ENCODE data around the gene GPATCH11. TPM values are rescaled to one million over a fixed set of nuclear protein-coding genes. Genes with fewer than 3 reads are reported as not detected.

The GPATCH11 gene
- total RNA-seq, 1 donor from 2014 or later: 5.9 TPM

DNA sequence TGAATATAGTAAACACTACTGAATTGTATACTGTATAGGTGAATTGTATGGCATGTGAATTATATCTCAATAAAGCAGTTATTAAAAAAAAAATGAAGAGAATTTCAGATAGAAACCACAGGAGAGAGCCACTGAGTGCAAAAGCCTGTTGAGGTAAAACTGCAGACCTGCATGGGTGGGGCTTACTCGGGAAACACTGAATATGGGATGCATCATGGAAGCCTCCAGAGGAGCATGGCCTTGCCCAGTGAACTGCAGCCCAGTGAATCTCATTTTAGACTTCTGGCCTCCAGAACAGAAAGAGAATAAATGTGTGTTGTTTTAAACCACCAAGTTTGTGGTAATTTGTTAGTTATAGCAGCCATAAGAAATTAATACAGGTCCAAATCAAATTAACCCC lies 15.7 kb downstream of the GPATCH11 start:
- intact Hi-C loops (cut with DNase I): no loop called here
- no peak for DNase-seq (ENCODE audit: missing footprints)
- no peak for ATAC-seq

DNA sequence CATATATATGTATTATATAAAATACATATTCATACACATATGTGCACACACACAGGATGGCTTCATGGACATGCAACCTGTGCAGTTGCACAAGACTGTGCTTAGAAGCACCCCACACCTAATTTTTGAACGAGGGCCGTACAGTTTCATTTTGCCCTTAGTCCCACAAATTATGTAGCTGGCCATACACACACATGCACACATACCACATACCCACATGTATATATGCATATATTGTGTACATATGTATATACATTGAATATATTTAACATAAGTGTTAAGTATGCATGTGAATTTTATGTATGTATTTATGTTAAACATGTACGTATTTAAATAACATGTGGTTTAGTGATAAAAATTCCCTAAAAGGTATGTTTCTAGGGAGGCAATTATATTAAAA lies 18.3 kb downstream of the GPATCH11 start:
- intact Hi-C loops (cut with DNase I): no loop called here
- ATAC-seq: no peak

DNA sequence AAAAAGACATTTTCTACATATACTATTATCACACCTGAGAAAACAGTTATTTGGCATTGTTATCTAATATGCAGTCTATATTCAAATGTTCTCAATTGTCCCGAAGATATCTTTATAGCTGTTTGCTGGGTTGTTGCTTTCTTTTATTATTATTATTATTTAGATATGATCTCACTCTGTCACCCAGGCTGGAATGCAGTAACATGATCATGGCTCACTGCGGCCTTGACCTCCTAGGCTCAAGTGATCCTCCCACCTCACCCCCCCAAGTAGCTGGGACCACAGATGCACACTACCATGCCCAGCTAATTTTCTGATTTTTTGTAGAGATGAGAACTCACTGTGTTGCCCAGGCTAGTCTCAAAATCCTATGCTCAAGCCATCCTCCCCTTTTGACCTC lies 19.9 kb downstream of the GPATCH11 start:
- no peak for DNase-seq (ENCODE audit: missing footprints)
- no peak for ATAC-seq
- intact Hi-C loops (cut with DNase I): no loop called here

More for the DNA sequence above, 18.3 kb downstream of the GPATCH11 start:
- DNase-seq (ENCODE audit: missing footprints): no peak

DNA sequence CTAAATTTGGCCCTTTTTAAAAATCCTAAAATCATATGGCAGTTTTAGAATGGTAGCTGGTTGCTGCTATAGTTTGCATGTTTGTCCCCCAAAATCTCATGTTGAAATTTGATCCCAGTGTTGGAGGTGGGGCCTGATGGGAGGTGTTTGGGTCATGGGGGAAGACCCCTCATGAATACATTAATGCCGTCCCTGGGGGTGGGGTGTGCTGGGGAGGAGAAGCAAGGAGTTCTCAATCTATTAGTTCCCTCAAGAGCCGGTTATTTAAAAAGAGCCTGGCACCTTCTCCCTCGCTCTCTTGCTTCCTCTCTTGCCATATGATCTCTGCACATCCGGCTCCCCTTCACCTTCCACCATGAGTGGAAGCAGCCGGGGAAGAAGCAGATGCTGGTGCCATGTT lies 20.8 kb downstream of the GPATCH11 start:
- intact Hi-C loops (cut with DNase I): no loop called here
- DNase-seq (ENCODE audit: missing footprints): no peak
- ATAC-seq: no peak

DNA sequence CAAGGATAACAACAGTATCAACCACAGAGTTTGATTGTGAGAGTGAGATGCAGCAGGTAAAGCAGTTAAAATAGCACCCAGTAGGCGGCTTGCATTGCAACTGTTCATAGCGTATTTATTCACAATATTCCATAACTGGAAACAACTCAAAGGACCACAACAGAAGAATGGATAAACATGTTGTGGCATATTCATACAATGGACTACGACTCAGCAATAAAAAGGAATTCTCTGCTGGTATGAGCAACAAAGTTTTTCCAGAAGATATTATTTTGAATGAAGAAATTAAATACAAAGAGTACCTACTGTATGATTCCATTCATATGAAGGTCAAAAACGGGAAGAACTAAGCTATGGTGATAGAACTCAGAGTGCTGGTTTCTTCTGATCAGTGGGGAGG lies 25.2 kb downstream of the GPATCH11 start:
- ATAC-seq (no peak), DNase-seq (ENCODE audit: missing footprints) (no peak)
- intact Hi-C loops (cut with DNase I): no loop called here

DNA sequence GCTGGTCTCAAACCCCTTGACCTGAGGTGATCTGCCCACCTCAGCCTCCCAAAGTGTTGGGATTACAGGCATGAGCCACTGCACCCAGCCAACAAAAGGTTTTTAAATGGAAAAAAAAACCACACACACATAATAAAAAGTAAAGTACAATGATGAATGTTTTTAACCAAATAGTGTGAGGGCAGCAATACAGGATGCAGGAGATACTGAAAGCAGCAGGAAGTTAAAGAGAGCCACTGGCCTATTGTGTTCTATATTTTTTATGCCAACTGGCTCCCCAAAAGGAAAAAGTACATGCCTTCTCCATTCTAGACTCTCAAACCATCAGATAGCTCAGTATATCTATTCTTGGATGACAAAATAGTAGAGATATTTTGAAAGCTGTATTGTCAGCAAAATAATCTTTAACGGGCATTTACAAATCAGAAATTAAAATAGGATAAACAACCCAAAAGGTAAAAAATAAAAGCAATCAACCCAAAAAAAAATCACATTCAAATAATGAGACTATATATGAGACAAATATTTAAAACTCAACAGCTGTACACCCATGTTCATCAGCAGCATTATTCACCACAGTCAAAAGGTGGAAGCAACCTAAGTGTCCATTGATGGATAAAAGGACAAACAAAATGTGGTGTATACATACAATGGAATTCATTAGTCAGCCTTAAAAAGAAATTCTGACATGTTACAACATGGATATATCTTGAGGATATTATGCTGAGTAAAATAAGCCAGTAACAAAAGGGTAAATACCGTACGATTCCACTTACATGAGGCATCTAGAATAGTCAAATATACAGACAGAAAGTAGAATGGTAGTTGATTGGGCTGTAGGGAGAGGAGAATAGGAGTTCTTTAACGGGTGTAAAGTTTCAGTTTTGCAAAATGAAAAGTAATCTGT lies 26.2 kb downstream of the GPATCH11 start:
- ATAC-seq: no peak
- DNase-seq (ENCODE audit: missing footprints): no peak
- intact Hi-C loops (cut with DNase I): no loop called here

DNA sequence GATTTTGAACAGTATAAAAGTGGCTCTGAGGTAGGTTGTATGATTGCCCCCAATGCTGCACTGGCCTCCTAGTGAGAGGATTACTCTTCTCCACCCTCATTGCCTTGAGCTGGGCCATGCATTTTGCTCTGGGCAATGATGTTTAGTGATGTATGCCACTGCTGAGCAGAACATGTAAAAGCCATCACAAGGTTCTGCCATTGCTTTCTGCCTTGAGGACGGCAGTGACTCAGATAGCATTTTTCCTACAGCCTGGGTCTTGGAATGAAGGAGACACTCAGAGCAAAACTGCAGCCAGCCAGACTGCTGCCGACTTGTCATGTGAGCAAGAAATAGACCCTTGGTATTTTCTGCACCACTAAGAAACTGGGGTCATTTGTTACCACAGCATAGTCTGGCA lies 27.6 kb downstream of the GPATCH11 start:
- DNase-seq (ENCODE audit: missing footprints) (no peak), ATAC-seq (no peak)
- intact Hi-C loops (cut with DNase I): no loop called here

DNA sequence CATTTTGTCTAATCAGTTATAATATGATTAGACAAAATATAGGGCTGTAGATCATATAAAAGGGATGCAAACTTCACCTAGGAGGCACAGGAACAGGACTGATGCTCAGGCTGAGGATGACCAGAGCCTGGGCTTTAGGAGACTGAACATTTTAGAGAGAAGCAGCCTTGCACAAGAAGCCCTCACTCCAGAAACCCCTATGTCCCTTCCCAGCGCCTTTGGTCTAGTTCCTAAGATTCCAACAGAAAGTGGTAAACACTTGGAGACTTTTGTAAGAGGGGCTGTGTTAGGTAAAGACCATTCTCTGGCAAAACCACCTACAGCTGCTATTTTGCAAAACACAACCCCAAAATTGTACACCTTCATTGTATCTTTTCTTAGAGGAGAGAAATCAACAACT lies 33.2 kb downstream of the GPATCH11 start:
- no peak for ATAC-seq
- no peak for DNase-seq (ENCODE audit: missing footprints)
- intact Hi-C loops (cut with DNase I): no loop called here

DNA sequence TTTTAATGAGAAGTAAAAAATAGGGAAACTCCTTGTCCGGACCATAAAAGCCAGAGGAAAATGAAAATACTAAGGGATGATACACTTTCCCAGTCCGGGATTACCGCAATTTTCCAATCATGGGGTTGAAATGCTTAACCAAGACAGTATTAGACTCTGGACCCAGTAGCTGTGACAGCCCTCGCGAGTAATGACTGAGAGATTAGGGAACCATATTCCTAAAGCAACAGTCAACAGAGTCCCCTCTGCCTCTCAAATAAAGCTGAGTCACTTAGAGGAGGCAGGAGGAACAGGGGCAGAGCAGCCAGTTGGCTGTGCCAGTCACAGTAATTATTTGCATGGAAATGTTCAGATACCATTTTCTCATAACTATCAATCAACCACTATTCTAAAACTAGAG lies 34.8 kb downstream of the GPATCH11 start:
- DNase-seq (ENCODE audit: missing footprints) (no peak), ATAC-seq (no peak)
- intact Hi-C loops (cut with DNase I): no loop called here

DNA sequence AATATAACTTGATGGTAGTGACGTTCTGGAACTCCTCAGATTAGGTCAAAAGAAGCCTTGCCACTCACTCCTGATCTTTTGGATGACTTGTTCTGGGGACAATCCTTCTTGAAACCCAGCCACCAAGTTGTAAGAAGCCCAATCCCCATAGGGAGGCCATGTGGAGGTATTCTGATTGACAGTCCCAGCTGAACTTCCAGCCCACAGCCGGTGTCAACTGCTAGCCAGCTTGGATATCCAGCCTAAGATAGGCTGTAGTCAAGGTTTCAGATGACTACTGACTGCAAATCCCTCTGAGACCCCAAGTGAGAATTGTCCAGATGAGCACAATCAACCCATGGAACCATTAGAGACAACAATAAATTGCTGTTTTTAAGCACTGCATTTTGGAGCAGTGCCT lies 41.1 kb downstream of the GPATCH11 start:
- ATAC-seq (no peak), DNase-seq (ENCODE audit: missing footprints) (no peak)
- intact Hi-C loops (cut with DNase I): no loop called here

DNA sequence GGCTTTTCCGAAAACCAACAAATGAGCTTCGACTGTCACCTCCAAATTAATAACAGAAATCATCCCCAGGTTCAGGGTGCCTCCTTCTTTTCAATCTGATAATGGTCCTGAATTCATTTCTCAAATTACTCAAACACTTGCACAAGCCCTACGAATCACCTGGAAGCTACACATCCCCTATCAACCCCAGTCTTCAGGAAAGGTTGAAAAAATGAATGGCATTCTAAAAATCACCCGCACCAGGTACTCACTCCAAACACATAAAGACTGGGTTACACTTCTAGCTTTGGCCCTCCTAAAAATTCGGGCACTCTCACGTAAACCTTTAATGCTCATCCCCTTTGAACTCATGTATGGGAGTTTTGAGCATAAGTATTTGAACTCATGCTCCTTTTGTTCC lies 48.6 kb downstream of the GPATCH11 start:
- ATAC-seq (no peak), DNase-seq (ENCODE audit: missing footprints) (no peak)
- intact Hi-C loops (cut with DNase I): no loop called here

DNA sequence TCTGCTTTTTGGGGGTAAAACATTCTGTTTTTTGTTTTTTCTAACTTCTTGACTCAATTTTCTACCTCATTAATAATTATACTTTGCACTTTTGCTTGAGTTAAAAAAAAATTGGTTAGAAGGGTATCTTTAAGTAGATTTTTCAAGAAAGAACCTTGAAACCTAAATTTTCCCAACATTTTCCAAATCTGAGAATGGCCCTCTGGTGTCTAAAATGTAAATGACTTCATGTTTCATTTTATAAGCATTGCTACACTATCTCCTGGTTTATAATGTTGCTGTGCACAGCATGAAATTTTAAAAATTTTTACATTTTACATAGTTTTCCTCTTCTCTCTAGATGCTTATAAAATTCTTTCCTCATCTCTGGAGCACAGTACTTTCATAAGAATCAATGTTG lies 58.2 kb downstream of the GPATCH11 start:
- intact Hi-C loops (cut with DNase I): no loop called here
- no peak for ATAC-seq
- DNase-seq (ENCODE audit: missing footprints): no peak

DNA sequence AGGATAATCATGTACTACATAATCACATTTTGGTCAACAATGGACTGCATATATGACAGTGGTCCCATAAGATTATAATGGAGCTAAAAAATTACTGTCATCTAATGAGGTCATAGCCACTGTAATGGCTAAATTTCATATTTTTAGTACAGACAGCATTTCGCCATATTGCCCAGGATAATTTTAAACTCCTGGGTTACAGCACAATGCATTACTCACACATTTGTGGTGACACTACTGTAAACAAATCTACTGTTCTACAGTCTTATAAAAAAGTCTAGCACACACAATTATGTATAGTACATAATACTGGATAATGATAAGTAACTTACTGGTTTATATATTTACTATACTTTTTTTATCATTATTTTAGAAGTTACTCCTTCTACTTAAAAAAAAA lies 59.7 kb downstream of the GPATCH11 start:
- no peak for ATAC-seq
- DNase-seq (ENCODE audit: missing footprints): no peak
- intact Hi-C loops (cut with DNase I): no loop called here

DNA sequence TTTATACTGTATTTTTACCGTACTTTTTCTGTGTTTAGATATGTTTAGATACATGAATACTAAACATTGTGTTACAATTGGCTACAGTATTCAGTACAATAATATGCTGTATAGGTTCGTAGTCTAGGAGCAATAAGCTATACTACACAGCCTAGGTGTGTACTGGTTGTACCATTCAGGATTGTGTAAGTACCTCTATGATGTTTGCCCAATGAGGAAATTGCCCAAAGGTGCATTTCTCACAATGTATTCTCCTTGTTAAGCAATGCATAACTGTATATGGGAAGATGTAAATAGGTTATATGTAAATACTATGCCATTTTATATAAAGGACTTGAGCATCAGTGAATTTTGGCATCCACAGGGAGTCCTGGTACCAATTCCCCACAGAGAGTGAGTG lies 61.7 kb downstream of the GPATCH11 start:
- intact Hi-C loops (cut with DNase I): no loop called here
- ATAC-seq: no peak
- DNase-seq (ENCODE audit: missing footprints): no peak

DNA sequence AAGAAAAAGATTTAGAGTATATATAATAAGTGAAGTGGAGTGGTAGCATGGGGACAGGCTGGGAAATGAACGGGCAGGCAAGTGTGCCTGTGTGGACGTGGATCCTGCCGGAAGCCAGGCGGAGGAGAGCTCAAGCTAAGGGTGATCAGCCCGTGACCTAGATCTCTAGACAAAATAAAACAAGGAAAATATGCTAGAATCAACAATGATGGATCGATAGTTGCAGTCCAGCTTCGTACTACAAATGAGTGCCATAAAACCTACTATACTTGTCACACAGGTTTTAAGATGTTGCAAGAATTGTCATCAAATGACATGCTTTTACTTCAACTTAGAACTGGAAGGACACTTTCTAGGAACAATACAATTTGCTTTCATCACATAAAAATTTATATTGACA lies 64.0 kb downstream of the GPATCH11 start:
- intact Hi-C loops (cut with DNase I): no loop called here
- ATAC-seq (no peak), DNase-seq (ENCODE audit: missing footprints) (no peak)

Other genes with a start within 250 kb of the GPATCH11 start
- gene STRN, start 118.0 kb upstream of the GPATCH11 start, total RNA-seq: 39.8 TPM
- 31.0 TPM for gene HEATR5B, start 146 bp upstream of the GPATCH11 start, total RNA-seq
- gene EIF2AK2, start 72.5 kb downstream of the GPATCH11 start, total RNA-seq: 20.7 TPM
- not detected for gene SULT6B1, start 104.2 kb downstream of the GPATCH11 start, total RNA-seq
- 65.0 TPM for gene CEBPZOS, start 112.0 kb downstream of the GPATCH11 start, total RNA-seq
- gene CEBPZ, start 147.1 kb downstream of the GPATCH11 start, total RNA-seq: 32.3 TPM
- gene NDUFAF7, start 147.1 kb downstream of the GPATCH11 start, total RNA-seq: 22.8 TPM
- gene PRKD3, start 240.3 kb downstream of the GPATCH11 start, total RNA-seq: 12.6 TPM